Osteocyte (in vitro differentiated cells): Measurements from ENCODE around the gene AFTPH. TPM values are rescaled to one million over a fixed set of nuclear protein-coding genes. Genes with fewer than 3 reads are reported as not detected.

ENCODE experiments used
- DNase-seq: peaks from one replicate; pipeline ENCODE4 v3.0.0; 2021; ENCODE audit warnings: mixed read lengths; ENCODE audit not compliant: unreplicated experiment; ENCODE audit errors: extremely low spot score
- H3K27ac Mint-ChIP-seq: one replicate; pipeline ENCODE4 v1.8.0; 2021; ENCODE audit warnings: mild to moderate bottlenecking, mixed read lengths; ENCODE audit not compliant: unreplicated experiment
- H3K27me3 Mint-ChIP-seq: one replicate; pipeline ENCODE4 v1.8.0; 2021; ENCODE audit warnings: mixed read lengths; ENCODE audit not compliant: unreplicated experiment
- H3K36me3 Mint-ChIP-seq: one replicate; pipeline ENCODE4 v1.8.0; 2021; ENCODE audit warnings: mixed read lengths; ENCODE audit not compliant: unreplicated experiment
- H3K4me1 Mint-ChIP-seq: one replicate; pipeline ENCODE4 v1.8.0; 2021; ENCODE audit warnings: mixed read lengths; ENCODE audit not compliant: unreplicated experiment
- H3K4me3 Mint-ChIP-seq: one replicate; pipeline ENCODE4 v1.8.0; 2021; ENCODE audit warnings: mild to moderate bottlenecking, moderate library complexity, mixed read lengths; ENCODE audit not compliant: unreplicated experiment
- H3K9me3 Mint-ChIP-seq: one replicate; pipeline ENCODE4 v1.8.0; 2021; ENCODE audit warnings: mixed read lengths; ENCODE audit not compliant: unreplicated experiment
- total RNA-seq: library from RNA; stranded (reverse); gene quantifications from 2 replicates; pipeline ENCODE4 v1.2.1, GENCODE V29; 2021
- TF ChIP-seq, protein P1 (sequence below): fragments of 200-600 bp; sonication (generic); IDR thresholded peaks from 2 replicates; pipeline ENCODE4 v1.5.0; 2021; ENCODE audit warnings: antibody characterized with exemption, mild to moderate bottlenecking, moderate library complexity

Gene AFTPH
- total RNA-seq, 1 donor from 2014 or later: 15.5 TPM

DNA sequence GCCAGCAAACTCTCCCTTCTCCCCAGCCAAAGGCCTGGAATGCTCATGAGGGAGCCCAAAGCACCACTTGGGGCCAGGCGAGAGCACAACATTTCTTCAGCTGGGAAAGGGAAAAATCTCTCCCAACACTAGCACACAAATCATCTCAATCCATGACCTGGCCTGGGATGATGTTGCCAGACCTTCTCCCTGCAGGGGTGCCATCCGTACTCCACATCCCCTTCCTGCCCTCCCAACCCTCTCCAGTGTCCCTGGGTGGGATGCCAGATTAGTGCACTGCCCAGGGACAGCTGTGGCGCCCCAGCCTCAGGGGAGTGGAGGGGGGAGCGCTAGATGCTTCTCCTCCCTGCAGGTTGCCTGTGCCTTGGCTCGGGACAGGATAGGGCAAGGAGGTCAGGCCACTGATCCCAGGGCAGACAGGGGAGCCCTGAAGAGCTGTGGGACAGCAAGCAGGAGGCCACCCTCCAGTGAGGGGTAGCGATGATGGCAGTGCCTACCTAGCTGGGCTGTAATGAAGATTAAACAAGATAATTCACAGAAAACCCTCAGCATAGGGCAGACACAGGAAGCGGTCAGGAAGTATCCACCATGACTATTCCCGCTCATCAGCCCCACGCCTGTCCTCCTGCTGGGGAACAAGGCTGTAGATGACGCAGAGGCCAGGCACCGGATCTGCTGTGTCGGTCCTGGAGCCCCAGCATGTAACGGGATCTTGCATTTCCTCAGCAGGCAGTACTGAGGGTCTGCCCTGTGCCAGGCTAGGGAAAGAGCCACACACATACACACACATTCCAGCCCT lies 98.5 kb downstream of the AFTPH start:
- Mint-ChIP-seq H3K27ac (peak overlapping the region; percentile 77), H3K4me1 (peaks cover 23% of the 10 kb centered on the region)
- TF ChIP-seq, protein P1, sequence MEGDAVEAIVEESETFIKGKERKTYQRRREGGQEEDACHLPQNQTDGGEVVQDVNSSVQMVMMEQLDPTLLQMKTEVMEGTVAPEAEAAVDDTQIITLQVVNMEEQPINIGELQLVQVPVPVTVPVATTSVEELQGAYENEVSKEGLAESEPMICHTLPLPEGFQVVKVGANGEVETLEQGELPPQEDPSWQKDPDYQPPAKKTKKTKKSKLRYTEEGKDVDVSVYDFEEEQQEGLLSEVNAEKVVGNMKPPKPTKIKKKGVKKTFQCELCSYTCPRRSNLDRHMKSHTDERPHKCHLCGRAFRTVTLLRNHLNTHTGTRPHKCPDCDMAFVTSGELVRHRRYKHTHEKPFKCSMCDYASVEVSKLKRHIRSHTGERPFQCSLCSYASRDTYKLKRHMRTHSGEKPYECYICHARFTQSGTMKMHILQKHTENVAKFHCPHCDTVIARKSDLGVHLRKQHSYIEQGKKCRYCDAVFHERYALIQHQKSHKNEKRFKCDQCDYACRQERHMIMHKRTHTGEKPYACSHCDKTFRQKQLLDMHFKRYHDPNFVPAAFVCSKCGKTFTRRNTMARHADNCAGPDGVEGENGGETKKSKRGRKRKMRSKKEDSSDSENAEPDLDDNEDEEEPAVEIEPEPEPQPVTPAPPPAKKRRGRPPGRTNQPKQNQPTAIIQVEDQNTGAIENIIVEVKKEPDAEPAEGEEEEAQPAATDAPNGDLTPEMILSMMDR: peak; percentile 47

DNA sequence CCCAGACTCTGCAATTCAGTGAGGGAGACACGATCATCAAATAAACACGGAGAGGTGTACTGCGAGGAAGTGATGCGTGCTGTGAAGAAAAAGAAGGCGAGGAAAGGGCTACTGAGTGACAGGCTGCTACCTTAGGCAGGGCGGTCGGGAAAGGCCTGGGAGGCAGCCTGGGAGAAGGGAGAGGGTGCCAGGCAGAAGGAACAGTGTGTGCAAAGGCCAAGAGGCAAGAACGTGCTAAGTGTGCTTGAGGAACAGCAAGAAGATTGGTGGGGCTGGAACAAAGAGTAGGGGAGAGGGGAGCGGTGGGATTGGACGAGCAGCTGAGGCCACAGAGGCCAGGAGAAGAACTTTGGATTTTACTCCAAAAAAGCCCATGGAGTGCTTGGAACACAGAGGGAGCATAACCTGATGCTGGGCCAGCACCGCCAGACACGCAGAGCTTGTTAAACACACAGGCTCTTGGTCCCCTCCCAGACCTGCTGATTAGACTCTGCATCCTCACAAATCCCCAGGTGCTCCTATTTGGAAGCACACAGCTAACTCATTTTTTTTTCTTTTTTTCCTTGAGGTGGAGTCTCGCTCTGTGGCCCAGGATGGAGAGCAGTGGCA lies 99.2 kb downstream of the AFTPH start:
- TF ChIP-seq, protein P1: no peak
- no peak for DNase-seq
- Mint-ChIP-seq H3K9me3 (no peaks in the 10 kb centered on the region), H3K4me3 (no peak overlapping the region), H3K27ac (peak overlapping the region; percentile 77), H3K36me3 (no peaks in the 10 kb centered on the region), H3K4me1 (peaks cover 16% of the 10 kb centered on the region), H3K27me3 (no peaks in the 10 kb centered on the region)

More for the DNA sequence above, 98.5 kb downstream of the AFTPH start:
- no peaks in the 10 kb centered on the region for H3K9me3 Mint-ChIP-seq
- H3K4me3 Mint-ChIP-seq: no peak overlapping the region
- H3K36me3 Mint-ChIP-seq: no peaks in the 10 kb centered on the region
- no peaks in the 10 kb centered on the region for H3K27me3 Mint-ChIP-seq
- no peak for DNase-seq

DNA sequence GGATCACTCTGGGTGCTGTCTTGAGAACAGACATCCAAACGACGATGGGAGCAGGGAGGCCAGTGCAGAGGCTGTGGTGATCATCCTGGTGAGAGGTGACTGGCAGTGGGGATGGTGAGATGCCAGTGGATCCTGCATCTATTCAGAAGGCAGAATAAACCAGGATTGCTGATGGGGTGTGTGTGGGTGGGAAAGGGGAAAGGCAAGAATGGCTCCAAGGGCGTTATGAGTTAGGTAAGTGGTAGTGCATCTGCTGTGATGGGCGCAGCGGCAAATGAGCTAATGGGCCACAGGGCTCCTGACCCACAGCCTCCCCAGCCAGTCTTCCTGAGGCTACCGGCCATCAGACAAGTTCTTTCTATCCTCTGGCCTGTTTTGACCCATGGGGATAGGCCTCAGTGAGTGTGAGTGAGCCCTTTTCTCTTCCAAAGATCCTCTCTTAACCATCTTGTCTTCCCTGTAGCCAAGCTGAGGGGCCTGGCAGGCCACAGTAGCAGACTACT lies 100.0 kb downstream of the AFTPH start:
- no peaks in the 10 kb centered on the region for H3K36me3 Mint-ChIP-seq
- H3K27ac Mint-ChIP-seq: no peak overlapping the region
- H3K4me1 Mint-ChIP-seq: peaks cover 16% of the 10 kb centered on the region
- TF ChIP-seq, protein P1: no peak
- no peak overlapping the region for H3K4me3 Mint-ChIP-seq
- no peaks in the 10 kb centered on the region for H3K9me3 Mint-ChIP-seq
- DNase-seq: peak; percentile 48
- no peaks in the 10 kb centered on the region for H3K27me3 Mint-ChIP-seq

DNA sequence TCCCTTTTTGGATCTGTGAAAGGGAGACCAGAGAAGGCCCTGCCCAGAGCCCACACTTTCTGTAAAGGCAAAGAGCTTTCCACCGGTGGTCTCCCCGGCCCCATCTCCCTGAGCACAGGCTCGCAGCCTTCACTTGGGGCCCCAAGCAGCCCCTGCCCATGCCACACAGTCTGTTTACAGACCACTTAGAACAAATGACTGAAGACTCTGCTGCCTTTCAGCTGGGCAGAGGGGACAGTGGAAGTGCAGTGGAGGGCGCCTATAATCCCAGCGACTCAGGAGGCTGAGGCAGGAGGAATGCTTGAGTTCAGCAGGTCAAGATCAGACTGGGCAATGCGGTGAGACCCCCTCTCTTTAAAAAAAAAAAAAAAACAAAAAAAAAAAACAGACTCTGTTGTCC lies 100.7 kb downstream of the AFTPH start:
- TF ChIP-seq, protein P1: no peak
- peaks cover 16% of the 10 kb centered on the region for H3K4me1 Mint-ChIP-seq
- DNase-seq: peak; percentile 32
- no peak overlapping the region for H3K4me3 Mint-ChIP-seq
- no peak overlapping the region for H3K27ac Mint-ChIP-seq
- H3K9me3 Mint-ChIP-seq: no peaks in the 10 kb centered on the region
- no peaks in the 10 kb centered on the region for H3K27me3 Mint-ChIP-seq
- peaks cover 1% of the 10 kb centered on the region for H3K36me3 Mint-ChIP-seq
